GM12878 (cell line): Measurements from ENCODE around the gene HIVEP2. TPM values are rescaled to one million over a fixed set of nuclear protein-coding genes. Genes with fewer than 3 reads are reported as not detected.

Experiments used
- ATAC-seq: fragments of 200-7000 bp; cut with Tn5 transposase; 3 replicates; pipeline ENCODE4 v1.9.1; 2020; ENCODE audit warnings: mild to moderate bottlenecking, moderate library complexity
- BruUV-seq: library from RNA; stranded (reverse); fragments of 400-500 nt; replicated peaks from 2 replicates; lab custom pipeline; 2021; lab: Mats Ljungman, UMichigan
- CTCF ChIA-PET: fragments of 300-600 bp; sonication (Branson Sonifier 250); formaldehyde crosslinking; extraction: SDS; loops from one replicate; lab custom pipeline; 2021; ENCODE audit warnings: inconsistent platforms; lab: Yijun Ruan, JAX
- POLR2A ChIA-PET: fragments of 350-600 bp; formaldehyde crosslinking; extraction: SDS; loops from one replicate; lab custom pipeline; 2021; ENCODE audit warnings: inconsistent platforms; lab: Charles Lee
- RAD21 ChIA-PET: fragments of 300-600 bp; sonication (Branson Sonifier 250); formaldehyde crosslinking; loops from one replicate; lab custom pipeline; 2023; ENCODE audit warnings: antibody characterized with exemption; ENCODE audit not compliant: unreplicated experiment; lab: Charles Lee
- SMC1A ChIA-PET: fragments of 300-600 bp; sonication (Branson Sonifier 250); formaldehyde crosslinking; loops from one replicate; lab custom pipeline; 2023; ENCODE audit not compliant: unreplicated experiment, uncharacterized antibody; lab: Charles Lee
- DNase-seq: peaks from one replicate; pipeline ENCODE4 v3.0.0-alpha.2; 2011; ENCODE audit warnings: low read depth, low spot score
- FAIRE-seq: peaks from 3 replicates; lab custom pipeline; 2011; peaks lifted over from hg19 to GRCh38; lab: Jason Lieb, UNC
- H2AFZ ChIP-seq: 2 replicates; pipeline ENCODE4 v1.6.0; 2011; ENCODE audit warnings: low read depth, low read length, control low read depth; ENCODE audit not compliant: control insufficient read depth
- H3K27ac ChIP-seq: 2 replicates; pipeline ENCODE4 v1.5.1; 2011; ENCODE audit warnings: control low read depth; ENCODE audit not compliant: control insufficient read depth, insufficient read depth
- H3K27me3 ChIP-seq, 2 experiments: replicated peaks in 1 of 2; 2 replicates each; pipeline versions ENCODE4 v1.6.0 to v1.6.1; 2011; ENCODE audit warnings: low read length in 1 of 2; ENCODE audit not compliant: control insufficient read depth in 2 of 2, insufficient read depth in 2 of 2
- H3K36me3 ChIP-seq, 2 experiments: 2 replicates each; pipeline ENCODE4 v1.5.1; 2011; ENCODE audit warnings: low read length in 1 of 2; ENCODE audit not compliant: control insufficient read depth in 2 of 2, insufficient read depth in 2 of 2
- H3K4me1 ChIP-seq: 2 replicates; pipeline ENCODE4 v1.6.1; 2011; ENCODE audit warnings: mild to moderate bottlenecking, low read length, moderate library complexity, mixed read lengths; ENCODE audit not compliant: control insufficient read depth, insufficient read depth
- H3K4me2 ChIP-seq: 2 replicates; pipeline ENCODE4 v1.6.0; 2011; ENCODE audit warnings: control low read depth; ENCODE audit not compliant: control insufficient read depth, insufficient read depth
- H3K4me3 ChIP-seq: fragments of 200-600 bp; sonication (generic); 2 replicates; pipeline ENCODE4 v1.5.1; 2016
- H3K79me2 ChIP-seq: 2 replicates; pipeline ENCODE4 v1.6.0; 2011; ENCODE audit warnings: low read length; ENCODE audit not compliant: control insufficient read depth, insufficient read depth
- H3K9ac ChIP-seq: 2 replicates; pipeline ENCODE4 v1.8.0; 2011; ENCODE audit warnings: low read length, control low read depth, mixed read lengths; ENCODE audit not compliant: control insufficient read depth, insufficient read depth
- H3K9me3 ChIP-seq: replicated peaks from 3 replicates; pipeline ENCODE4 v1.5.1; 2011; ENCODE audit warnings: mild to moderate bottlenecking, low read length; ENCODE audit not compliant: control insufficient read depth, insufficient read depth
- H4K20me1 ChIP-seq: 2 replicates; pipeline ENCODE4 v1.6.0; 2011; ENCODE audit not compliant: control insufficient read depth, insufficient read depth
- BCL11A ChIP-seq: IDR thresholded peaks from 2 replicates; pipeline ENCODE4 v1.6.1; 2011; ENCODE audit warnings: low read depth, low read length
- BRCA1 ChIP-seq: IDR thresholded peaks from 2 replicates; pipeline ENCODE4 v1.6.1; 2011; ENCODE audit warnings: low read depth, low read length, improper control_type of control experiment
- CHD1 ChIP-seq: IDR thresholded peaks from 2 replicates; pipeline ENCODE4 v1.6.1; 2012; ENCODE audit warnings: low read depth, low read length, improper control_type of control experiment
- CHD4 ChIP-seq: fragments of 200-600 bp; sonication (generic); IDR thresholded peaks from 2 replicates; pipeline ENCODE4 v1.6.1; 2016; ENCODE audit warnings: mild to moderate bottlenecking
- FOS ChIP-seq: IDR thresholded peaks from 3 replicates; pipeline ENCODE4 v1.6.1; 2011; ENCODE audit warnings: borderline replicate concordance; ENCODE audit not compliant: insufficient read length; ENCODE audit errors: extremely low read depth
- IRF4 ChIP-seq: IDR thresholded peaks from 2 replicates; pipeline ENCODE4 v1.6.1; 2011; ENCODE audit warnings: low read depth, low read length
- NR2C1 ChIP-seq: fragments of 450-650 bp; IDR thresholded peaks from 2 replicates; pipeline ENCODE4 v1.6.1; 2017; ENCODE audit warnings: antibody characterized with exemption, mild to moderate bottlenecking, moderate library complexity
- POU2F2 ChIP-seq: IDR thresholded peaks from 3 replicates; pipeline ENCODE4 v1.6.1; 2011; ENCODE audit warnings: low read depth, mild to moderate bottlenecking, low read length, borderline replicate concordance
- RAD21 ChIP-seq: IDR thresholded peaks from 2 replicates; pipeline ENCODE4 v1.6.1; 2011; ENCODE audit warnings: mild to moderate bottlenecking, low read depth, low read length, moderate library complexity; ENCODE audit not compliant: insufficient read depth
- SMAD1 ChIP-seq: fragments of 450-650 bp; IDR thresholded peaks from 2 replicates; pipeline ENCODE4 v1.6.1; 2018; ENCODE audit warnings: mild to moderate bottlenecking, low read depth; ENCODE audit not compliant: partially characterized antibody
- TBL1XR1 ChIP-seq: IDR thresholded peaks from 2 replicates; pipeline ENCODE4 v1.6.1; 2012; ENCODE audit warnings: low read depth, low read length, improper control_type of control experiment
- WRNIP1 ChIP-seq: IDR thresholded peaks from 2 replicates; pipeline ENCODE4 v1.6.1; 2011; ENCODE audit warnings: low read depth, low read length, improper control_type of control experiment, borderline replicate concordance
- ZSCAN29 ChIP-seq: fragments of 450-650 bp; IDR thresholded peaks from 2 replicates; pipeline ENCODE4 v1.6.1; 2017; ENCODE audit warnings: mild to moderate bottlenecking, moderate library complexity
- WGBS: methylation state at CpG from one replicate; pipeline ENCODE4 v1.1.6; 2016; ENCODE audit warnings: low lambda C conversion rate; ENCODE audit not compliant: insufficient replicate concordance, insufficient coverage; ENCODE audit errors: missing lambda C conversion rate; 5-methylcytosine and 5-hydroxymethylcytosine counted together
- in situ Hi-C: fragments of 300-500 bp; cut with MboI; formaldehyde crosslinking; loops from 9 replicates; pipeline ENCODE4 v1.14.3; 2018; ENCODE audit warnings: mixed read lengths
- intact Hi-C: fragments of 100-400 bp; cut with micrococcal nuclease; formaldehyde crosslinking; loops from one replicate; pipeline ENCODE4 v1.14.2; 2022; ENCODE audit not compliant: unreplicated experiment
- polyA plus RNA-seq, 11 experiments: library from polyadenylated mRNA; depleted of rRNA in 4 of 11; unstranded in 6 of 11; stranded (reverse) in 5 of 11; fragments of >200 nt; fragmentation: Nextera tagmentation in 4 of 11; fragmentation: Illumina TruSeq in 1 of 11; extraction: Ambion mirVana in 4 of 11; extraction: Trizol in 1 of 11; gene quantifications; 1 replicate in 1 of 11; 2 replicates in 10 of 11; pipeline versions ENCODE4 v1.2.1 to v1.2.3, GENCODE V29; 2011 to 2016; ENCODE audit warnings: inconsistent platforms in 2 of 11, missing spikeins in 2 of 11, low read depth in 1 of 11
- total RNA-seq, 4 experiments: library from RNA; depleted of rRNA in 3 of 4; stranded (reverse); fragments of >200 nt in 3 of 4; fragmentation: Illumina TruSeq in 1 of 4; extraction: Trizol in 1 of 4; gene quantifications; 2 replicates each; pipeline versions ENCODE4 v1.2.1 to v1.2.3, GENCODE V29; 2013 to 2021
- TF ChIP-seq, protein P1 (sequence below): IDR thresholded peaks from 2 replicates; pipeline ENCODE4 v1.6.1; 2011; ENCODE audit warnings: low read depth, low read length, improper control_type of control experiment, borderline replicate concordance
- TF ChIP-seq, protein P2 (sequence below): IDR thresholded peaks from 2 replicates; pipeline ENCODE4 v1.6.1; 2012; ENCODE audit warnings: improper control_type of control experiment, low read depth, low read length; ENCODE audit not compliant: insufficient replicate concordance
- TF ChIP-seq, protein P3 (sequence below): IDR thresholded peaks from 2 replicates; pipeline ENCODE4 v1.6.1; 2011; ENCODE audit warnings: mild to moderate bottlenecking, low read depth, low read length, moderate library complexity; ENCODE audit not compliant: insufficient replicate concordance

The HIVEP2 gene
- total and polyA plus RNA-seq, 10 of the 15 experiments (the other 5 are each of a cell fraction or from before 2014, with no cell fraction given): 1.2 to 15.7 (median 10.2) TPM

DNA sequence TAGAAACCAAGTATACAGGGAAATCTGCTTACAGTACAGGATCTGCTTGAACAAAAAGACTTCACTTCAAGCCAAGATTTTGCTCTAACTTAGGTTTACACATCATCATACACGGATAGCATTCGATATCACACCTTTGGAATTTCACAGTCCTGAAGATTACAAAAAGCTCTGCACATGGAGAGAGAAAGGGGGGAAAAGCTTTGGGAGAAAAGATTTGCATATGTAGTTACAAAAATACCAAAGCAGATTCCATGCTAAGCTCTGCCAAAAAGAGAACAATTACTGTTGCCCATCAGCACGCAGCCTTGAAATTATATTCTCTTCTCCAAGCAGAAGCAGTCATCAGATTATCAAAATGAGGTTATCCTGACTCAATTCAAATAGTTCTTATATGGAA lies 62.0 kb downstream of the HIVEP2 start:
- H3K9ac ChIP-seq: no peak overlapping the region
- in situ Hi-C loops (no loop called here), intact Hi-C loops (no loop called here)
- H3K79me2 ChIP-seq: peaks cover 92% of the 10 kb centered on the region
- ChIA-PET RAD21 (interaction anchor here (0.7 to 7.6 kb wide), 35 partner anchors 9 to 190 kb away, joined by 3 to 150 read pairs (median 5); partner anchors contain the start of gene HIVEP2), SMC1A (interaction anchor here (1.0 to 12.3 kb wide), 19 partner anchors 9 to 1192 kb away, joined by 3 to 287 read pairs (median 29); no protein-coding TSS in a partner anchor), CTCF (interaction anchor here (0.7 to 4.5 kb wide), 30 partner anchors 8 to 630 kb away, joined by 3 to 27 read pairs (median 4); no protein-coding TSS in a partner anchor), POLR2A (interaction anchor here (1.0 to 6.4 kb wide), 16 partner anchors 8 to 64 kb away, joined by 3 to 78 read pairs (median 4); no protein-coding TSS in a partner anchor)
- H2AFZ ChIP-seq: no peak overlapping the region
- H3K9me3 ChIP-seq: peaks cover under 1% of the 10 kb centered on the region; the same call in 2 of the 3 replicates
- no peaks in the 10 kb centered on the region for H3K27me3 ChIP-seq
- TF ChIP-seq SMAD1 (no peak), RAD21 (no peak), CHD1 (no peak), CHD4 (no peak), BRCA1 (no peak), NR2C1 (no peak), BCL11A (no peak), ZSCAN29 (no peak), TBL1XR1 (no peak), IRF4 (no peak), FOS (no peak), POU2F2 (no peak), WRNIP1 (no peak)
- TF ChIP-seq, protein P1, sequence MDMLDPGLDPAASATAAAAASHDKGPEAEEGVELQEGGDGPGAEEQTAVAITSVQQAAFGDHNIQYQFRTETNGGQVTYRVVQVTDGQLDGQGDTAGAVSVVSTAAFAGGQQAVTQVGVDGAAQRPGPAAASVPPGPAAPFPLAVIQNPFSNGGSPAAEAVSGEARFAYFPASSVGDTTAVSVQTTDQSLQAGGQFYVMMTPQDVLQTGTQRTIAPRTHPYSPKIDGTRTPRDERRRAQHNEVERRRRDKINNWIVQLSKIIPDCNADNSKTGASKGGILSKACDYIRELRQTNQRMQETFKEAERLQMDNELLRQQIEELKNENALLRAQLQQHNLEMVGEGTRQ: no peak
- TF ChIP-seq, protein P2, sequence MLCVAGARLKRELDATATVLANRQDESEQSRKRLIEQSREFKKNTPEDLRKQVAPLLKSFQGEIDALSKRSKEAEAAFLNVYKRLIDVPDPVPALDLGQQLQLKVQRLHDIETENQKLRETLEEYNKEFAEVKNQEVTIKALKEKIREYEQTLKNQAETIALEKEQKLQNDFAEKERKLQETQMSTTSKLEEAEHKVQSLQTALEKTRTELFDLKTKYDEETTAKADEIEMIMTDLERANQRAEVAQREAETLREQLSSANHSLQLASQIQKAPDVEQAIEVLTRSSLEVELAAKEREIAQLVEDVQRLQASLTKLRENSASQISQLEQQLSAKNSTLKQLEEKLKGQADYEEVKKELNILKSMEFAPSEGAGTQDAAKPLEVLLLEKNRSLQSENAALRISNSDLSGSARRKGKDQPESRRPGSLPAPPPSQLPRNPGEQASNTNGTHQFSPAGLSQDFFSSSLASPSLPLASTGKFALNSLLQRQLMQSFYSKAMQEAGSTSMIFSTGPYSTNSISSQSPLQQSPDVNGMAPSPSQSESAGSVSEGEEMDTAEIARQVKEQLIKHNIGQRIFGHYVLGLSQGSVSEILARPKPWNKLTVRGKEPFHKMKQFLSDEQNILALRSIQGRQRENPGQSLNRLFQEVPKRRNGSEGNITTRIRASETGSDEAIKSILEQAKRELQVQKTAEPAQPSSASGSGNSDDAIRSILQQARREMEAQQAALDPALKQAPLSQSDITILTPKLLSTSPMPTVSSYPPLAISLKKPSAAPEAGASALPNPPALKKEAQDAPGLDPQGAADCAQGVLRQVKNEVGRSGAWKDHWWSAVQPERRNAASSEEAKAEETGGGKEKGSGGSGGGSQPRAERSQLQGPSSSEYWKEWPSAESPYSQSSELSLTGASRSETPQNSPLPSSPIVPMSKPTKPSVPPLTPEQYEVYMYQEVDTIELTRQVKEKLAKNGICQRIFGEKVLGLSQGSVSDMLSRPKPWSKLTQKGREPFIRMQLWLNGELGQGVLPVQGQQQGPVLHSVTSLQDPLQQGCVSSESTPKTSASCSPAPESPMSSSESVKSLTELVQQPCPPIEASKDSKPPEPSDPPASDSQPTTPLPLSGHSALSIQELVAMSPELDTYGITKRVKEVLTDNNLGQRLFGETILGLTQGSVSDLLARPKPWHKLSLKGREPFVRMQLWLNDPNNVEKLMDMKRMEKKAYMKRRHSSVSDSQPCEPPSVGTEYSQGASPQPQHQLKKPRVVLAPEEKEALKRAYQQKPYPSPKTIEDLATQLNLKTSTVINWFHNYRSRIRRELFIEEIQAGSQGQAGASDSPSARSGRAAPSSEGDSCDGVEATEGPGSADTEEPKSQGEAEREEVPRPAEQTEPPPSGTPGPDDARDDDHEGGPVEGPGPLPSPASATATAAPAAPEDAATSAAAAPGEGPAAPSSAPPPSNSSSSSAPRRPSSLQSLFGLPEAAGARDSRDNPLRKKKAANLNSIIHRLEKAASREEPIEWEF: no peak
- TF ChIP-seq, protein P3, sequence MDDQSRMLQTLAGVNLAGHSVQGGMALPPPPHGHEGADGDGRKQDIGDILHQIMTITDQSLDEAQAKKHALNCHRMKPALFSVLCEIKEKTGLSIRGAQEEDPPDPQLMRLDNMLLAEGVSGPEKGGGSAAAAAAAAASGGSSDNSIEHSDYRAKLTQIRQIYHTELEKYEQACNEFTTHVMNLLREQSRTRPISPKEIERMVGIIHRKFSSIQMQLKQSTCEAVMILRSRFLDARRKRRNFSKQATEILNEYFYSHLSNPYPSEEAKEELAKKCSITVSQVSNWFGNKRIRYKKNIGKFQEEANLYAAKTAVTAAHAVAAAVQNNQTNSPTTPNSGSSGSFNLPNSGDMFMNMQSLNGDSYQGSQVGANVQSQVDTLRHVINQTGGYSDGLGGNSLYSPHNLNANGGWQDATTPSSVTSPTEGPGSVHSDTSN: no peak
- H3K4me1 ChIP-seq: peaks cover 53% of the 10 kb centered on the region
- no peak for DNase-seq
- ATAC-seq: no peak
- H3K4me3 ChIP-seq: no peak overlapping the region
- BruUV-seq: no TSS peak
- H3K4me2 ChIP-seq: 0 out of 2 replicates have a peak overlapping the region, but pooled peaks have one; percentile 21
- 0 out of 4 replicates have a peak, but pooled peaks cover 0 to 1% of the 10 kb centered on the region in 2 experiments for H3K36me3 ChIP-seq
- FAIRE-seq: no peak
- H4K20me1 ChIP-seq: no peaks in the 10 kb centered on the region
- 98% methylated on average over 3 of the region's 3 CpGs for WGBS
- H3K27ac ChIP-seq: peak overlapping the region; percentile 75; the same call in 1 of the 2 replicates
